Activated naive CD8-positive, alpha-beta T cell treated with anti-CD3 and anti-CD28 coated beads for 36 hours (primary cell): ENCODE data around the gene SPEG. TPM values are rescaled to one million over a fixed set of nuclear protein-coding genes. Genes with fewer than 3 reads are reported as not detected.

Source experiments
- DNase-seq: peaks from one replicate; pipeline ENCODE4 v3.0.0; 2021
- H3K27ac Mint-ChIP-seq: one replicate; pipeline ENCODE4 v1.8.0; 2022; ENCODE audit warnings: mild to moderate bottlenecking, moderate library complexity, mixed read lengths
- H3K27me3 Mint-ChIP-seq: one replicate; pipeline ENCODE4 v1.8.0; 2022; ENCODE audit warnings: mild to moderate bottlenecking, mixed read lengths
- H3K36me3 Mint-ChIP-seq: one replicate; pipeline ENCODE4 v1.8.0; 2021; ENCODE audit warnings: mild to moderate bottlenecking, mixed read lengths
- H3K4me1 Mint-ChIP-seq: one replicate; pipeline ENCODE4 v1.8.0; 2021; ENCODE audit warnings: mixed read lengths
- H3K4me3 Mint-ChIP-seq: one replicate; pipeline ENCODE4 v1.8.0; 2022; ENCODE audit warnings: mild to moderate bottlenecking, moderate library complexity, mixed read lengths
- H3K9me3 Mint-ChIP-seq: one replicate; pipeline ENCODE4 v1.8.0; 2022; ENCODE audit warnings: mixed read lengths
- total RNA-seq, 2 experiments: library from RNA; stranded (reverse); gene quantifications; one replicate each; pipeline ENCODE4 v1.2.3, GENCODE V29; 2021

The SPEG gene
- total RNA-seq, 2 experiments from 2014 or later = 1.5 to 1.6 TPM

DNA sequence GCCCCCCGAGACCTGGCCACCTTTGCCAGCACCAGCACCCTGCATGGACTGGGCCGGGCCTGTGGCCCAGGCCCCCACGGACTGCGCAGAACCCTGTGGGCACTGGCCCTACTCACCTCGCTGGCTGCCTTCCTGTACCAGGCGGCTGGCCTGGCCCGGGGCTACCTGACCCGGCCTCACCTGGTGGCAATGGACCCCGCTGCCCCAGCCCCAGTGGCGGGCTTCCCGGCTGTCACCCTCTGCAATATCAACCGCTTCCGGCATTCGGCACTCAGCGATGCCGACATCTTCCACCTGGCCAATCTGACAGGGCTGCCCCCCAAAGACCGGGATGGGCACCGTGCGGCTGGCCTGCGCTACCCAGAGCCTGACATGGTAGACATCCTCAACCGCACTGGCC is 80.2 kb downstream of the SPEG start:
- no peak overlapping the region for H3K4me3 Mint-ChIP-seq
- DNase-seq = no peak
- H3K4me1 Mint-ChIP-seq = peaks cover 16% of the 10 kb centered on the region
- H3K36me3 Mint-ChIP-seq = no peaks in the 10 kb centered on the region
- H3K9me3 Mint-ChIP-seq = no peaks in the 10 kb centered on the region
- no peak overlapping the region for H3K27ac Mint-ChIP-seq
- peaks cover 92% of the 10 kb centered on the region for H3K27me3 Mint-ChIP-seq

GRCh38 chr2:219515874-219516629 is 81.4 kb downstream of the SPEG start:
- Mint-ChIP-seq H3K27me3 (peaks cover 89% of the 10 kb centered on the region), H3K36me3 (no peaks in the 10 kb centered on the region), H3K4me1 (peaks cover 10% of the 10 kb centered on the region), H3K9me3 (no peaks in the 10 kb centered on the region), H3K27ac (no peak overlapping the region), H3K4me3 (no peak overlapping the region)
- no peak for DNase-seq

GRCh38 chr2:219516888-219517287 is 82.2 kb downstream of the SPEG start:
- no peaks in the 10 kb centered on the region for H3K36me3 Mint-ChIP-seq
- DNase-seq = no peak
- peaks cover 15% of the 10 kb centered on the region for H3K4me1 Mint-ChIP-seq
- H3K9me3 Mint-ChIP-seq = no peaks in the 10 kb centered on the region
- H3K27ac Mint-ChIP-seq = no peak overlapping the region
- H3K27me3 Mint-ChIP-seq = peaks cover 89% of the 10 kb centered on the region
- no peak overlapping the region for H3K4me3 Mint-ChIP-seq

DNA sequence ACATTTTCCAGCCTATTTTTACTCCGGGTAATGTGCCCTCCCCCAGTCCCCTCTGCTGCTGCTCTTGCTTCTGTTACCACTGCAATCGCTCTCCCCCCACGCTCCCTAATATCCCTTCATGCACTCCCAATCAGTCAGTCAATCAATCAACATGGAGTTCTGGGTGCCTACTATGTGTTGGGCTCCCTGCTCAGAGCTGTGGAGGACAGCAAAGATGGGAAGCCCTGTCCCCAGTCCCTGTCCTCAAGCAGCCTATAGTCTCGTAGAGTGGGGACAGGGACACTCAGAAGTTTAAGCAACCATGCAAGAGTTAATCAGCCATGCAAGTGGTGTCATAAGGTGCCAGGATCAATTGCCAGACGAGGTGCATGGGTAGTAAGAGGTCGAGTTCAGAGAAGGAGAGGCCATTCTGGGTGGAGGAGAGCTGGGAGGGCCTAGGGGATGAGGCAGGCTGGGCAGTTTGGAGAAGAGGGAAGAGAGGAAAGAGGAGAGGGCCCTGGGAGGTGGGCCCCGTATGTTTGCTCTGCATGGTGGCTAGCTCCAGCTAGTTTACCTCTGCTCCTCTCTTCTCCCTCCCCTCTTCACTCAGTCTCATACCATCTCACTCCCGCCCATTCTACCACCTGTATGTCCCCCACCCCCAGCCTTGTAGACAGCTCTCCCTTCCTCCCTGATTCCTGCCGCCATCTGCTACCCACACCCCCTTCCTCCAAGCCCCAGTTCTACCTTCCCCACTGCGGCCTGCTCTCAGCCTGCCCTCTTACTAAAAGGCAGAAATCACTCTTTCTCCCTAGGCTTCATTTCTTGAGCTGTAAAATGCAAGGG is 83.5 kb downstream of the SPEG start:
- no peak overlapping the region for H3K4me3 Mint-ChIP-seq
- no peaks in the 10 kb centered on the region for H3K36me3 Mint-ChIP-seq
- H3K27ac Mint-ChIP-seq = no peak overlapping the region
- H3K4me1 Mint-ChIP-seq = peaks cover 16% of the 10 kb centered on the region
- DNase-seq = no peak
- H3K27me3 Mint-ChIP-seq = peaks cover 82% of the 10 kb centered on the region
- no peaks in the 10 kb centered on the region for H3K9me3 Mint-ChIP-seq

GRCh38 chr2:219519526-219519916 is 84.9 kb downstream of the SPEG start:
- Mint-ChIP-seq H3K4me1 (peaks cover 7% of the 10 kb centered on the region), H3K36me3 (no peaks in the 10 kb centered on the region), H3K9me3 (no peaks in the 10 kb centered on the region), H3K27me3 (peaks cover 83% of the 10 kb centered on the region), H3K4me3 (no peak overlapping the region), H3K27ac (no peak overlapping the region)
- no peak for DNase-seq

GRCh38 chr2:219520079-219520478 is 85.4 kb downstream of the SPEG start:
- H3K4me1 Mint-ChIP-seq = peaks cover 7% of the 10 kb centered on the region
- DNase-seq = no peak
- H3K4me3 Mint-ChIP-seq = no peak overlapping the region
- H3K27me3 Mint-ChIP-seq = peaks cover 86% of the 10 kb centered on the region
- no peaks in the 10 kb centered on the region for H3K36me3 Mint-ChIP-seq
- H3K27ac Mint-ChIP-seq = no peak overlapping the region
- no peaks in the 10 kb centered on the region for H3K9me3 Mint-ChIP-seq

DNA sequence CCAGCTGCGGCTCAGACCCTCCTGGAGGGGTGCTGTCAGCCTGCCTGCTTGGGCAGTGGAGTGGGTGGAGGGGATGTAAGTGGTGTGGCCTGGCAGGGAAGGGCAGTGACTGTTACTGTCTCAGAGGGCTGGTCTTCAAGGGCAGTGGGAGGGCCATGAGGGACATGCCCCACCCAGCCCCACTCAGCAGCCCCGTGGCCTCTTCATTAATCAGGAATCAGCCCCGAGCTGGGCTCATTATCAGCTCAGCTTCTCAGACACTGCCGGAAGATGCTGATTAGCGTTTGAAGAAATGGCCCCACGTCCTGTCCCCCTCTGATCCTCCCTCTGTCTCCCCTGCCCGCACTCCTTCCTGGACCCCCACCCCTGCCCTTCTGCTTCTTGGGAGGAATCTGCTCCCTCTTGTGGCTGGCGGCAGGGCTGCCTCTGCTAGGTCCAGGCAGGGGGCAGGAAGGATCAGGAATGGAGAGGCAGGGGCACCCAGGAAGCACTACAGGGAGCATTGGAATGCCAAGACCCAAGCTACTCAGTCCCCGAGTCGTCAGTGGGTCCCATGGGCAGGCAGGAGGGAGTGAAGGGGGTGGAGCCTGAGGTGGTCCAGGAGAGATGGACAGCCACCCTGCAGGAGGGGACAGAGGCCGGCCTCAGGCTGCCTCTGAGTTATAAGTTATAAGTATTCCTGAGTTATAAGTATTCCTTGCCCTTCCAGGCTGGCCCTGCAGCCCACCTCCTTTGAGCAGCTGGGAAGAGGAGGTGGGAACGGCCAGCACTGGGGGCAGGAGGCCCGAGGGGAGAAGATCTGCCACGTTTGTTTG is 86.6 kb downstream of the SPEG start:
- no peaks in the 10 kb centered on the region for H3K36me3 Mint-ChIP-seq

DNA sequence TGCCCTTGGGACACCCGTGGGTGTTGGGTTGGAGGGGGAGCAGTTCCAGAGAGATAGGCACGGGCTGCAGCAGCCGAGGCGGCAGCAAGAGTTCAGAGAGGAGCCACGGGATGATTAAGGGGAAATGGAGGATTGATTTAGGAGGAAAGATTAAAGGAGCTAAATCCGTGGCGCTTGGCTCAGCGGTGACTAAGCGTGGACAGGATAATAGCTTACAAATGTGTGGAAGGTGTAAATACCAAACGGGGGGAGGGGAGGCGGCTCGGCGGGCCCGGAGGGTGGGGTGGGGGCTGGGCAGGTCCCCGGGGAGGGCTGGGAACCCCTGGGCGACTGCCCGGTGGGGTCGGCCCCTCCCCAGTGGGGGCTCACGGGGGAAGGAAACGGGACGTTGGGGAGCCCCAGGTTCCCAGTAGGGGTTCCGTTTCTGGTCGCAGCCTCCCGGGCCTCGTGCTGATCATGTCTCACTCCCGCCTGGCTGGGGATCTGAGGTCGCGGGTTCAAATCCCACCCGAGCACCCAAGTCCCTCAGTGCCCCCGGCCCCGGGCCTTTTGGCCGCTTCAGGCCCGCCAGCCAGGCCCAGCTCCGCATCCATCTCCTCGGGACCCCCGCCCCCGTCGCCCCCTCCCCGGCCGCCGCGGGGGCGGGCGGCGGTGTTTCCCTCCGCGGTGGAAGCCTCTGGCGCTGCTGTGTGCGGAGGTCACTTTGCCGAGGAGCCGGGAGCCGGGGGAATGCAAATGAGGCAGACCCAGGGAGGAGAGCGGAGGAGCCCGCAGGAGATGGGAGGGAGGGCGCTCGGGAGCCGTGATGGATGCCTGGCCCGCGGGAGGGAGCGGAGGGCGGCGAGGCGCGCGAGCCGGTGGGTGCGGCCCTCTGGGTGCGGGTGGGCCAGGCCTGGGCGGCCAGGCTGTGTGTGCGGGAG is 87.7 kb downstream of the SPEG start:
- Mint-ChIP-seq H3K4me3 (no peak overlapping the region), H3K36me3 (no peaks in the 10 kb centered on the region), H3K27ac (no peak overlapping the region), H3K27me3 (peaks cover 82% of the 10 kb centered on the region), H3K9me3 (no peaks in the 10 kb centered on the region), H3K4me1 (peaks cover 7% of the 10 kb centered on the region)
- no peak for DNase-seq

More for the DNA sequence above, 86.6 kb downstream of the SPEG start:
- DNase-seq = no peak
- Mint-ChIP-seq H3K27me3 (peaks cover 84% of the 10 kb centered on the region), H3K9me3 (no peaks in the 10 kb centered on the region), H3K4me1 (peaks cover 7% of the 10 kb centered on the region), H3K27ac (no peak overlapping the region), H3K4me3 (no peak overlapping the region)

DNA sequence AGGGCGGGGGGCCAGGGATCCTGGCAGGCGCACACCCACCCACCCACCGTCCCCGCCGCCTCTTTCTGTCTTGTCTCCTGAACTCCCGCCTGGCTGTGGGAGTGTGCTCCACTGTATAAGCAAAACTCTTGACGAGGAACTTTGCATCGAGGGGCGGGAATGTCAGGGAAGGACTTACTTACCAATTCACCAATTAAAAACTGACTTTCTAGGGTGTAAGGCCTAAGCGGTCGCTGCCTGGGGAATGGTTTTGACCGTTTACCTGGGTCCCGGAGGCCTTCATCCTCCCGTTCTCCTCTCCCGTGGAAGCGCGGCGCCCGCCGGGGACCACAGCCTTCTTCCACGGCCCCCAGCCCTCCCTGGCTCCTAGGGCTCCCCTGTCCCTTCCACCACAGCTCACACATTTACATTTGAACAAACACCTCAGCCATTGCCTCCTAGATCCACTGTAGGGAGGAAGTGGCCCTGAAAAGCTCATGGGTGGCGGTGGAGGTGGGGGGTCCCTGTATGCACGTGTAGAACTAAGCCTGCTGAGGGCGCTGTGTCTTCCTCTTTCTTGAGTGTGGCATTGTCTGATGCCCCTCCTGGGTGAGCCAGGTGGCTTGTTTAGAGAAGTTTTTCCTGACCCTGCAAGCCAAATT is 88.5 kb downstream of the SPEG start:
- H3K27me3 Mint-ChIP-seq = peaks cover 81% of the 10 kb centered on the region
- H3K4me1 Mint-ChIP-seq = peaks cover 7% of the 10 kb centered on the region
- no peak overlapping the region for H3K27ac Mint-ChIP-seq
- H3K36me3 Mint-ChIP-seq = no peaks in the 10 kb centered on the region
- no peaks in the 10 kb centered on the region for H3K9me3 Mint-ChIP-seq
- no peak overlapping the region for H3K4me3 Mint-ChIP-seq
- no peak for DNase-seq

GRCh38 chr2:219524817-219525216 is 90.2 kb downstream of the SPEG start:
- Mint-ChIP-seq H3K9me3 (no peaks in the 10 kb centered on the region), H3K4me1 (peaks cover 7% of the 10 kb centered on the region), H3K27me3 (peaks cover 84% of the 10 kb centered on the region), H3K4me3 (no peak overlapping the region), H3K27ac (no peak overlapping the region), H3K36me3 (no peaks in the 10 kb centered on the region)
- DNase-seq = no peak

DNA sequence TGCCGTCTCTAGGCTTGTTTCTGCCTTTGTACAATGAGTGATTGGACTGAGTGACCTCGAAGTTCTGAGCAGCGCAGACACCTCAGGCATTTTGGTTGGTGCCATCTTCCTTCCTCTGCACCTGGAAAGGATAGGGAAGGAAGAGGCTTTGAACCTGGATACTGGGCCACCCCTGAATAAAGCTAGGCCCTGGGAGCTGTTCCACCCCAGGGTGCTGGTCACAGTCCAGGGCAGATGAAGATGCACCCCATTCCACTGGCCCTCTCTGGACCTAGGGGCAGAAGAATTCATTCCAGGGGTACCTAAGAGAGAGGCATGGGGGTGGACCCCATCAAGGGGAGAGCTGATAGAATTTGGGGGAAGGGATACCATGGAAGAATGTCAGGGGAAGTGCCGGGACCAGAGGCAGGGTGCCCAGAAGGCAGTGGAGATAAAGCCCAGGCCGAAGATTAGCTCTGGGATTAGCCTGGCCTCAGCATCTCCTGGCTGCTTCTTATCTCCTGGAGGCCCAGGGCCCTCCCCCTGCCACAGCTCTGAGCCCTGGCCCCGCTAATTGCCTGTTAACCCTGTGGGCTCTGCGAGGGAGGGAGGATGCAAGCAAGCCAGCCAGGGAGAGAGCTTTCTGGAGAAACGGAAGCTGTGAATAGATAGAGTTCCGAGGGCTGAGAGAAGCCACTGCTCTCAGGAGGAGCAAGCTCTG is 91.0 kb downstream of the SPEG start:
- H3K36me3 Mint-ChIP-seq = no peaks in the 10 kb centered on the region
- no peak for DNase-seq

GRCh38 chr2:219526320-219527075 is 91.9 kb downstream of the SPEG start:
- Mint-ChIP-seq H3K4me1 (peaks cover 5% of the 10 kb centered on the region), H3K36me3 (no peaks in the 10 kb centered on the region), H3K27me3 (peaks cover 86% of the 10 kb centered on the region), H3K4me3 (no peak overlapping the region), H3K9me3 (no peaks in the 10 kb centered on the region), H3K27ac (no peak overlapping the region)
- no peak for DNase-seq

More for the DNA sequence above, 91.0 kb downstream of the SPEG start:
- H3K27me3 Mint-ChIP-seq = peaks cover 85% of the 10 kb centered on the region
- H3K4me1 Mint-ChIP-seq = peaks cover 7% of the 10 kb centered on the region
- no peak overlapping the region for H3K27ac Mint-ChIP-seq
- no peak overlapping the region for H3K4me3 Mint-ChIP-seq
- H3K9me3 Mint-ChIP-seq = no peaks in the 10 kb centered on the region

DNA sequence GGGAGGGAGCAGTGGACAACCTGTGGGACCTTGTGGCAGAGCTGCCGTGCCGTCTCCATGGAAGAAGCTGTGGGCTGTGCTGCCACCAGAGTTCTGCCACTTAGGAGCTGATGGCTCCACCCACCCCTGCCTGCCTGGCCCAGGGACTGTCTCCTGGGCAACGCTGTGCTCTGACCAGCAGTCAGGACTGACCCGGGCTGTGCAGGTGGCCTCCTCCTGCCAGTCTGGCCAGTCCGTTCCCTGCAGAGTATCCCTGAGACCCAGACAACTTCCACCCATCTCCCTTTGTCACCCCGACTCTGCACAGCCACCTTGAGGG is 92.4 kb downstream of the SPEG start:
- H3K27me3 Mint-ChIP-seq = peaks cover 85% of the 10 kb centered on the region
- peaks cover 1% of the 10 kb centered on the region for H3K4me1 Mint-ChIP-seq
- H3K36me3 Mint-ChIP-seq = no peaks in the 10 kb centered on the region
- no peak overlapping the region for H3K4me3 Mint-ChIP-seq
- H3K27ac Mint-ChIP-seq = no peak overlapping the region
- DNase-seq = no peak
- no peaks in the 10 kb centered on the region for H3K9me3 Mint-ChIP-seq
